ENCODE measurements around the gene AKIRIN2. TPM values are rescaled to one million over a fixed set of nuclear protein-coding genes. Genes with fewer than 3 reads are reported as not detected.
"Not testable (repeated sequence)": the region's sequence is repeated elsewhere in the genome, so short reads cannot be mapped to it uniquely, and the experiment has no call there.

AKIRIN2 gene
- total RNA-seq, 1 donor from 2014 or later: 39.6 TPM

DNA sequence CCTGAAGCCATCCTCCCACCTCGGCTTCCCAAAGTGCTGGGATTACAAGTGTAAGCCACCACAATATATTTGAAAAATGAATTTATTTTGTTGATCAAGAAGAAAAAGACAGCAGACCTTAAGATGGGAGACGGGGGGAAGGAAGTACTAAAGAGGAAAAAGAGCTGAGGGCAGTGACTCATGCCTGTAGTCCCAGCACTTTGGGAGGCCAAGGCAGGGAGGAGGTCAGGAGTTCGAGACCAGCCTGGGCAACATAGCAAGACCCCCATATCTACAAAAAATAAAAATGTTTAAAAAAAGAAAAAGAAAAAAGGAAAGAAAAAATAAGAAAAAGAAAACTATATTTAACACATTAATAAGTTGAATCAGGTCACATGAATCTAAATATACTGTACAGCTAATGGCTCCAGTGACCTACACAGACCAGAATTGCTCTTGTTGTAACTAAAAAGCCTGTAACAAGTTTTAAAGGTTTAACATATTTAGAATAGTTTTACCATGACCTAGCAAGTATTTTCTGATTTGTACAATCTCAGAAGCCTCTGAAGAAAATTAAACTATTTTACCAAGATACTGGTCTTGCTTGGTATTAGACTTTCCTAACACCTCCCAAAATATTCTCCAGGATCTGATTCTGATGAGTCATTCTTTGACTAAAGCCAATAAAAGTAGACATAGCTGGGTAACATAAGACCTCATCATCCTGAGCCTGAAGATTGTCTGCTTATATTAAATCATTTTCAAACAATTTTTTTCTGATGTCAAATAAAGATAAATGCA is 4.3 kb upstream of the AKIRIN2 start:
- Mint-ChIP-seq H3K9me3 (no peaks in the 10 kb centered on the region), H3K4me3 (no peak overlapping the region), H3K27me3 (no peaks in the 10 kb centered on the region), H3K27ac (no peak overlapping the region), H3K4me1 (peaks cover 15% of the 10 kb centered on the region), H3K36me3 (ENCODE audit: low read depth) (no peaks in the 10 kb centered on the region)
- intact Hi-C loops (cut with micrococcal nuclease): no loop called here
- DNase-seq: no peak

DNA sequence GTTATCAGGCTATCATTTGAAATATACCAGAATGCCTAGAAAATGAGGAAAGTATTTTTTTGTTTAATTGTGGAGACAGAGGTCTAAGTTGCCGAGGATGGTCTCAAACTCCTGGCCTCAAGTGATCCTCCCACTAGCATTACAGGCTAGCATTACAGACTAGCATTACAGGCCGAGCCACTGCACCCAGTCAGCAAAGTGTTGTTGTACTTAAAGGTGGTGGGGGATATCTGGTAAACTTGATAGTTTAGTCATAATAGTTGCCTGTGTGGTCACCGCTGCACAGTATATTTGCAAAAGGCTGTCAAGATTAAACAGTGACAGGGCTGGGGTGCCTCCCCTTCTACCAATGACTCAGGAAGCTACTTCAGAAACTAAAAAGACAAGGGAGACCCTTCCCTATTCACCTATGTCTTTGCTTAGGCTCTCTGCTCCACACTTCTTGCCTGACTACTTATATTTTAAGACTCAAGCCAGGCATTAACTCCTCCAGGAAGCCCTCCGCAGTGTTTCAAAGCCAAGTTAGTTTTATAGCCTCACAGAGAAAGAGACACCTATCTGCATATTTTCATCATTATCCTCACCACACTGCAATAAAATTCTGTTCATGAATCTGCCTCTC is 3.1 kb upstream of the AKIRIN2 start:
- H3K27me3 Mint-ChIP-seq: no peaks in the 10 kb centered on the region
- no peak overlapping the region for H3K4me3 Mint-ChIP-seq
- no peaks in the 10 kb centered on the region for H3K9me3 Mint-ChIP-seq
- H3K27ac Mint-ChIP-seq: peak overlapping the region; percentile 56
- peaks cover 19% of the 10 kb centered on the region for H3K4me1 Mint-ChIP-seq
- intact Hi-C loops (cut with micrococcal nuclease): loop anchor here (2.0 kb wide), 1 partner anchor 20 kb away; no protein-coding TSS in a partner anchor
- peaks cover 9% of the 10 kb centered on the region for H3K36me3 Mint-ChIP-seq (ENCODE audit: low read depth)
- DNase-seq: peak; percentile 67

DNA sequence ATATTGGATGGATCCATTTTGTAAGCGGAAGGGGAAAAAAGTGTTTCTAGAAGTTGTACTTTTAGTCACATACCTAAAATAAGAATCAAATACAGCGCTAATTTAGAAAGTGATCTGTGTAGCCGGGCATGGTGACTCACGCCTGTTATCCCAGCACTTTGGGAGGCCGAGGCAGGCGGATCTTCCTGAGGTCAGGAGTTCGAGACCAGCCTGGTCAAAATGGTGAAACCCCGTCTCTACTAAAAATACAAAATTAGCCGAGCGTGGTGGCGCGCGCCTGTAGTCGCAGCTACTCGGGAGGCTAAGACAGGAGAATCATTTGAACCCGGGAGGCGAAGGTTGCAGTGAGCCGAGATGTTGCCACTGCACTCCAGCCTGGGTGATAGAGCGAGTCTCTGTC is 1.0 kb upstream of the AKIRIN2 start:
- not testable (repeated sequence) for DNase-seq, H3K27me3 Mint-ChIP-seq, H3K9me3 Mint-ChIP-seq
- Mint-ChIP-seq H3K4me1 (peaks cover 26% of the 10 kb centered on the region), H3K36me3 (ENCODE audit: low read depth) (peaks cover 17% of the 10 kb centered on the region), H3K4me3 (peak overlapping the region; percentile 97), H3K27ac (peak overlapping the region; percentile 97)
- intact Hi-C loops (cut with micrococcal nuclease): loop anchor here (2.0 to 5.0 kb wide), 5 partner anchors 58 to 1649 kb away; partner anchors contain the start of genes CFAP206, PNRC1, SMIM8 and UBE2J1

DNA sequence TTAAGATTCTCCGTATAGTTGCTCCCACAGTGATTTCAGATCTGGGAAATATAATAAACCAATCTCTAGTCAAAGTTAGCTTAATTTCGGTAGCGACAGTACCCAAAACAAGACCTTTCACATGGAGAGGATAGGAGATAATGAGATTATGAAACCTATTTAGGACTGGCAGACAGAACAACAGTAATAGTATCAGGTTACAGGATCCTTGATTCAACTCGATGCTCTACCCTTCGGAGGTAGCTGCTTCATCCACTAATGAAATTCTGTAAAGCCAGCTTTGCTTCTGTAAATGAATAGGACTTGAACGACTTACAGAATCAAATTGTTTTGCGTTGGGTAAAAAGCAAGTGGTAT is 534 bp upstream of the AKIRIN2 start:
- H3K27me3 Mint-ChIP-seq: no peaks in the 10 kb centered on the region
- no peaks in the 10 kb centered on the region for H3K9me3 Mint-ChIP-seq
- peaks cover 20% of the 10 kb centered on the region for H3K36me3 Mint-ChIP-seq (ENCODE audit: low read depth)
- no peak for DNase-seq
- peak overlapping the region; percentile 97 for H3K27ac Mint-ChIP-seq
- H3K4me1 Mint-ChIP-seq: peaks cover 29% of the 10 kb centered on the region
- H3K4me3 Mint-ChIP-seq: peak overlapping the region; percentile 97
- intact Hi-C loops (cut with micrococcal nuclease): loop anchor here (1.0 to 5.0 kb wide), 11 partner anchors 30 to 1650 kb away; partner anchors contain the start of genes CFAP206, ORC3, PNRC1 and RNGTT

DNA sequence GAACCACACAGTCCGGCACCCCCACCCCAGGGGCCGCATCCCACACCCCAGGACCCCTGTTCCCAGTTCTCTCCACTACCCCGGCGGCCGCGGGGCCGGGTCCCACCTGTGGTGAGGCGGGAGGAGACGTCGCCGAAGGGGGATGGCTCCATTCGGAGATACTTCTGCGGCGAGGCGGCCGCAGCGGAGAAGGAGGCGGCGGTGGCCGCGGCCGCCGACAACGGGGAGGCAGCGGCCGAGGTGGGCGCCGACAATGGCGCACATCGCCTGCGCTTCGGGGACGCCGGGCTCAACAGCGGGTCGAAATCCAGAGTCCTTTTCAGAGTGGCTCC is 723 bp downstream of the AKIRIN2 start:
- peak overlapping the region; percentile 97 for H3K4me3 Mint-ChIP-seq
- H3K36me3 Mint-ChIP-seq (ENCODE audit: low read depth): peaks cover 21% of the 10 kb centered on the region
- peaks cover 31% of the 10 kb centered on the region for H3K4me1 Mint-ChIP-seq
- no peak for DNase-seq
- no peaks in the 10 kb centered on the region for H3K27me3 Mint-ChIP-seq
- H3K9me3 Mint-ChIP-seq: no peaks in the 10 kb centered on the region
- intact Hi-C loops (cut with micrococcal nuclease): loop anchor here (5.0 kb wide), 3 partner anchors 294 to 1651 kb away; partner anchors contain the start of genes CFAP206, SMIM8 and UBE2J1
- peak overlapping the region; percentile 97 for H3K27ac Mint-ChIP-seq

DNA sequence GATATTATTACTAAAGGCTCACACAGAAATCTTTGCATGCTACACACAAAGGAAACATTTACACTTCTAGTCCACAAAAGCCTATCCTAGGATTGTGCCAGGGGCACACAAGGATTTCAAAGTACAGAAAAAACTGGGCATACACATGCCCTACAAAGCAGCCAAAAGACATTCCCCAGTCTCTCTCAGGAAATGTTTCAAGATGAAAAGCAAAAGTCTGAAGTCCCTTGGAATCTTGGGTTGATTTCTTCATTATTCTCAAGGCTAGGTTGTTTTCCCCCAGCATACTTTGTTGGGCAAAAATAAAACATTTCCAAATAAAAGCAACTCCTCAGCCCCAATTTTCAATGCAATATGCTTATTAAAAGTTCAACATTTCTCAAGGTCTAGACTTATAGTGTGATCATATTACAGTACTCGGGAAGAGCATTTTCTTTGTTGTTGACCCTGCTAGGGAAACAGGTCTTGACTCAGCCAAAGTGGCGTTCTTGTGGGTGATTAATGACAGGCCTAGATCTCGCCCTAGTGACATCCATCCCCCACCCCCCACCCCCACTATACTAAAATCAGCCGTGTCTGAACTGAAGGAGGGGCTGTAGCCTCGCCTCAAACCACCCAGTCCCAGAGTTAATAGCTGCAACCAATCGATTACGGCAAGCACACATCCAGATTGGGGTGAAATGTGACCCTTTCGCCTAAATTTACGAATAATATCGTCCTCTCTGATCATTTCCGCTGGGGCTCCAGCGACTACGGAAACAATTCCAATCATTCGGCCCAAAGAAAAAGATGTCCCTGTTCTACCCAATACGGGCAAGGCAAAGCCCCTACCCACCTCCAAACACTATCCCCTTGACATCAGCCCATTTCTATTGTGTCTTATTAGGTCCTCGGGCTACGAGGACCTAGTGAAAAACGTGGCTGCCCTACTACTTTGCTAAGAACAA is 1.4 kb downstream of the AKIRIN2 start:
- Mint-ChIP-seq H3K4me3 (peak overlapping the region; percentile 97), H3K36me3 (ENCODE audit: low read depth) (peaks cover 21% of the 10 kb centered on the region), H3K4me1 (peaks cover 38% of the 10 kb centered on the region), H3K9me3 (no peaks in the 10 kb centered on the region), H3K27me3 (no peaks in the 10 kb centered on the region), H3K27ac (peak overlapping the region; percentile 97)
- intact Hi-C loops (cut with micrococcal nuclease): loop anchor here (5.0 kb wide), 3 partner anchors 293 to 1652 kb away; partner anchors contain the start of genes CFAP206, SMIM8 and UBE2J1
- DNase-seq: peak; percentile 63

DNA sequence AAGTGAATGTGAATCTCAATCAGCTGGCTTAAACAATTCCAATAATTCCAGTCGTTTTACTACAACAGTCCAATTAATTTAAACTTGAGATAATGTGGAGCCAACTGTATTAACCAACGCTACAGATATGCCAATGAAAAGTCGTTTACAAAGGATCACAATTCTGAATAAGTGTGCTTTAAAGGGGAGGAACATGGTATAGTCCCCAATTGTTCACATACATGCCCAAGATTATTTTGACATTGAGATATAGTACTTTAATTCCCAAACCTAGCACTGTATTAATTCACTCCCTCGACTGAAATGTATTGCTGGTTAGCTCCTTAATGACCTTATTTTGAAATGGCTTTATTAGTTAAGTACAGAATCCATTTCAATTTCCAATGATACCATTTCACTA is 2.5 kb downstream of the AKIRIN2 start:
- Mint-ChIP-seq H3K9me3 (no peaks in the 10 kb centered on the region), H3K27ac (peak overlapping the region; percentile 65), H3K27me3 (no peaks in the 10 kb centered on the region), H3K36me3 (ENCODE audit: low read depth) (peaks cover 21% of the 10 kb centered on the region), H3K4me3 (peak overlapping the region; percentile 97), H3K4me1 (peaks cover 35% of the 10 kb centered on the region)
- DNase-seq: no peak
- intact Hi-C loops (cut with micrococcal nuclease): loop anchor here (2.0 kb wide), 1 partner anchor 17 kb away; no protein-coding TSS in a partner anchor

DNA sequence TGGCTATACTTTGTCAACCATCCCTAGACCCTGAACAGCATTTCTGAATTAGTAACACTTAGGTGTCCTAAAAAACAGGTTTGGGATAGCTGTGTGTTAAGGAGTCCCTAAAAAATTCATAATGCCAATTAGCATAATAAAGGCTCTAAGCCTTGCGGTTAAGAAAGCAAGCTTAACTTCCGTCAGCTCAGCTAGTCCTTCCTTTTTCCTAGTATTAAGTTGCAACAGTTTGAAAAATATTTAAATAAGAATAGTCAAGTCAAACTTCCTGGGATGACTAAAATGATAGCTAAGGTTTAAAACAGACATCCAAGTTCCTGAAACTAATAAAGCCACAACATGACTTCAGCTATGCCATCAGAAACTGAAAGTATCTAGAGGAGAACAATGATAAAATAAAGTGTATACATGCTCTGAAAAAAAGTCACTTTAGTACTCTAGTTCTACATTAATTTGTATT is 3.5 kb downstream of the AKIRIN2 start:
- H3K4me1 Mint-ChIP-seq: peaks cover 42% of the 10 kb centered on the region
- H3K27me3 Mint-ChIP-seq: no peaks in the 10 kb centered on the region
- H3K36me3 Mint-ChIP-seq (ENCODE audit: low read depth): peaks cover 25% of the 10 kb centered on the region
- peak overlapping the region; percentile 97 for H3K4me3 Mint-ChIP-seq
- no peaks in the 10 kb centered on the region for H3K9me3 Mint-ChIP-seq
- DNase-seq: no peak
- H3K27ac Mint-ChIP-seq: peak overlapping the region; percentile 65
- intact Hi-C loops (cut with micrococcal nuclease): loop anchor here (2.0 kb wide), 1 partner anchor 16 kb away; no protein-coding TSS in a partner anchor

DNA sequence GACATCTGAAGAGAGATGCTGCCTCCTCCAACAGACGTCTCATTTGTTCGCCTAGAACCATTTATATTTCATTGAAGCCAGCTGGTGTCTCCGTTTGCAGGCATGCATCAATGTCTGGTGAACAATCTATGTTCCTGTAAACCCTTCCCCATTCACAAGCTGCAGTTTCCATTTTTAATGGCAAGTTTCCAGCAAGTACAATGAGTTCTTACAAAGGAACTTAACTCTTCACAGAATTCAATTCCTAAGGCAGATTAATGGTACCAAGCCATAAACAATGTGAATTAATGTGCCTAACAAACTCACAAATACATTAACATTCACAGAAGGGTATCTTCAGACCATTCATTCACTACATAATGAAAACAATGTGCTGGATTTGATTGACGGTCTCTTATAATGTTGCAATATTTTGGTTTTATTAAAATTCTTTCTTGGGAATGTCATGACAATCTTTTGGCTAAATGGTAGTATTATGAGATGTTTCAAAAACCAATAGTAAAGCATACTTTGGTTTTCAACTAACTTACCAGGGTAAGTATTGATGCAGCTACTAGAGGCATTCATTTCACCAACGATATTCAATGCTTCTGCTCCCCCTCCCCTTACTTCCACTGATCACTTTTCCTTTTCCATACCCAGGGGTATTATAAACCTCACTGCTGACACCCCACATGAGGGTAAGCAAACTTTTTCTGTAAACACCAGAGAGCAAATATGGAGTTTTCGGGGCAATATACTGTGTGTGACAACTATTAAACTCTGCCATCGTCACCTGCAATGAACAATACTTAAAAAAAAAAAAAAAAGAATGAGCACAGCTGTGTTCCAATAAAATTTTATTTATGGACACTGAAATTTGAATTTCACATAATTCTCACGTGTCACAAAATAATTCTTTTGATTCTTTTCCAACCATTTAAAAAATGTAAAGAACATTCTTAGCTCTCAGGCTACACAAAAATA is 4.2 kb downstream of the AKIRIN2 start:
- peaks cover 27% of the 10 kb centered on the region for H3K36me3 Mint-ChIP-seq (ENCODE audit: low read depth)
- peak overlapping the region; percentile 97 for H3K4me3 Mint-ChIP-seq
- H3K27me3 Mint-ChIP-seq: no peaks in the 10 kb centered on the region
- no peaks in the 10 kb centered on the region for H3K9me3 Mint-ChIP-seq
- H3K27ac Mint-ChIP-seq: peak overlapping the region; percentile 80
- no peak for DNase-seq
- intact Hi-C loops (cut with micrococcal nuclease): loop anchor here (2.0 kb wide), 1 partner anchor 15 kb away; no protein-coding TSS in a partner anchor
- peaks cover 42% of the 10 kb centered on the region for H3K4me1 Mint-ChIP-seq

DNA sequence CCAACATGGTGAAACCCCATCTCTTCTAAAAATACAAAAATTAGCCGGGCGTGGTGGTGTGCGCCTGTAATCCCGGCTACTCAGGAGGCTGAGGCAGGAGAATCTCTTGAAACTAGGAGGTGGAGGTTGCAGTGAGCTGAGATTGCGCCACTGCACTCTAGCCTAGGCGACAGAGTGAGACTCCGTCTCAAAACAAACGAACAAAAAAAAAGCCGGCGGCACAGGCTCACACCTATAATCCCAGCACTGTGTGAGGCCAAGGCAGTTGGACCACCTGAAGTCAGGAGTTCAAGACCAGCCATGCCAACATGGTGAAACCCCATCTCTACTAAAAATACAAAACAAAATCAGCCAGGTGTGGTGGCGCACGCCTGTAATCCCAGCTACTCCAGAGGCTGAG is 5.2 kb downstream of the AKIRIN2 start:
- H3K4me3 Mint-ChIP-seq; H3K27me3 Mint-ChIP-seq; intact Hi-C loops (cut with micrococcal nuclease); DNase-seq; H3K9me3 Mint-ChIP-seq; H3K27ac Mint-ChIP-seq: not testable (repeated sequence)
- Mint-ChIP-seq H3K36me3 (ENCODE audit: low read depth) (peaks cover 27% of the 10 kb centered on the region), H3K4me1 (peaks cover 41% of the 10 kb centered on the region)

DNA sequence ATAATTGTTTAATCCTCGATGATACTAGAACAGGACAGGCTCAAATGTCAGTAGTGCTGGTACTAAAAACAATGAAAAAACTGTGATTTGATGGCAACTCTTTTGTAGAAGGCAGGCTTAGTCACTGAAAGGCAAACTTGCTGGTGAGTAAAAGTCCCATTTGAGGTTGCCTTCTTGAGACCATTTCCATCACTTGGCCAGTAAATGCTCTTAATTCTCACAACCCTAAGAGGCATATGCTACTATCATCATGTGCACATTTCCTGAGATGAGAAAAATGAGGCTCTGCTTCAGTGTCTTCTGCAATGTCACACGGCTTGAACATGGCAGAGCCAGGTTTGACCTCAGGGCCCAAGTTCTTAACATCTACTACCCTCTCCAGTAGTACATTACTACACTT is 9.9 kb downstream of the AKIRIN2 start:
- no peak for DNase-seq
- Mint-ChIP-seq H3K36me3 (ENCODE audit: low read depth) (peaks cover 15% of the 10 kb centered on the region), H3K9me3 (peaks cover under 1% of the 10 kb centered on the region), H3K4me1 (peaks cover 32% of the 10 kb centered on the region), H3K27me3 (no peaks in the 10 kb centered on the region), H3K4me3 (no peak overlapping the region), H3K27ac (no peak overlapping the region)
- intact Hi-C loops (cut with micrococcal nuclease): no loop called here

DNA sequence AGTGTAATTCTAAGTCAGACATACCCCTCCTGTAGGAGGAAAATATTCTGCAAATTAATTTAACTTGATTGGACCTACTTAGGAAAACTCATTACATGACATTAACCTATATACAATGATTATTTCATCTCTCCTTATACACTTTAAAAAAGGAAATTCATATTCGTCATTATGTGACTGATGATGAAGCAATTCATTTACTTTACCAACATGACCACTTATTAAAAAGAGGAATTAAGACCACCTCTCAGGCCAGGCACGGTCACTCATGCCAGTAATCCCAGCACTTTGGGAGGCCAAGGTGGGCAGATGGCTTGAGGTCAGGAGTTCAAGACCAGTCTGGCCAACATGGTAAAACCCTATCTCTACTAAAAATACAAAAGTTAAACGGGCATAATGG is 11.6 kb downstream of the AKIRIN2 start:
- Mint-ChIP-seq H3K4me1 (peaks cover 27% of the 10 kb centered on the region), H3K27ac (no peak overlapping the region), H3K4me3 (no peak overlapping the region), H3K36me3 (ENCODE audit: low read depth) (peaks cover 21% of the 10 kb centered on the region), H3K9me3 (peaks cover 4% of the 10 kb centered on the region), H3K27me3 (no peaks in the 10 kb centered on the region)
- DNase-seq: no peak
- intact Hi-C loops (cut with micrococcal nuclease): no loop called here
